Adrenal gland (tissue), 12 donors: ENCODE results near the gene TFDP3. TPM values are rescaled to one million over a fixed set of nuclear protein-coding genes. Genes with fewer than 3 reads are reported as not detected.

Source experiments
- DNase-seq, 7 donors: peaks; one replicate each; pipeline ENCODE4 v3.0.0-alpha.2; 2019 to 2020
- H3K27ac ChIP-seq, 5 donors: fragments of 200-600 bp; sonication (generic) in 4 of 5; 1 replicate in 3 of 5; 2 replicates in 2 of 5; pipeline versions ENCODE4 v1.5.1 to v1.8.0; 2016 to 2020; ENCODE audit warnings: mild to moderate bottlenecking in 1 of 5
- H3K27me3 ChIP-seq: fragments of 200-600 bp; 2 replicates; pipeline ENCODE4 v1.8.0; 2021
- H3K36me3 ChIP-seq, 2 donors: fragments of 200-600 bp; replicated peaks in 1 of 2; 1 replicate in 1 of 2; 2 replicates in 1 of 2; pipeline versions ENCODE4 v1.5.1 to v1.8.0; 2018 to 2022
- H3K4me1 ChIP-seq, 2 donors: fragments of 200-600 bp; replicated peaks in 1 of 2; 1 replicate in 1 of 2; 2 replicates in 1 of 2; pipeline versions ENCODE4 v1.5.1 to v1.8.0; 2018 to 2021
- H3K4me3 ChIP-seq, 4 donors: fragments of 200-600 bp; sonication (generic) in 3 of 4; one replicate each; pipeline ENCODE4 v1.5.1; 2016 to 2018
- H3K9me3 ChIP-seq, 3 donors: fragments of 200-600 bp; sonication (generic) in 1 of 3; replicated peaks in 1 of 3; 1 replicate in 2 of 3; 2 replicates in 1 of 3; pipeline versions ENCODE4 v1.5.1 to v1.8.0; 2016 to 2021
- CTCF ChIP-seq, 6 experiments: fragments of 450-650 bp in 4 of 6; fragments of 200-600 bp in 2 of 6; sonication (generic) in 1 of 6; IDR thresholded peaks; 1 replicate in 5 of 6; 2 replicates in 1 of 6; pipeline versions ENCODE4 v1.5.1 to v1.8.0; 2016 to 2021; ENCODE audit warnings: antibody characterized with exemption in 6 of 6, mild to moderate bottlenecking in 2 of 6, moderate library complexity in 1 of 6
- POLR2A ChIP-seq, 2 donors: fragments of 450-650 bp; IDR thresholded peaks; one replicate each; pipeline ENCODE4 v1.6.1; 2017; ENCODE audit warnings: antibody characterized with exemption in 2 of 2, mild to moderate bottlenecking in 2 of 2, moderate library complexity in 1 of 2
- WGBS, 4 donors: extraction: QIAGEN DNeasy Blood & Tissue Kit in 2 of 4; methylation state at CpG; one replicate each; pipeline versions ENCODE4 v1.1.5 to v1.1.7; 2013 to 2017; 5-methylcytosine and 5-hydroxymethylcytosine counted together
- intact Hi-C, 2 donors: fragments of 100-400 bp; cut with DNase I; formaldehyde crosslinking; loops; one replicate each; pipeline versions ENCODE4 v1.14.1 to v1.15.0; 2022 to 2023
- polyA plus RNA-seq, 3 donors: library from polyadenylated mRNA; stranded (reverse); fragments of 200-250 nt in 2 of 3; fragments of 350-450 nt in 1 of 3; fragmentation: Illumina TruSeq in 1 of 3; extraction: RNeasy Lipid Tissue Mini Kit (QIAGEN cat#74804) in 1 of 3; gene quantifications; one replicate each; pipeline ENCODE4 v1.2.3, GENCODE V29; 2013 to 2014
- total RNA-seq, 9 donors: library from RNA; depleted of rRNA in 4 of 9; stranded (reverse); fragments of >200 nt in 4 of 9; fragments of 120-200 nt in 1 of 9; fragmentation: NEBNext Ultra II Directional in 1 of 9; extraction: Animal tissue kit (Norgen Biotek cat#: 25700) in 1 of 9; gene quantifications; one replicate each; pipeline versions ENCODE4 v1.1.0 to v1.2.4, GENCODE V29; 2013 to 2023
- donor health status: healthy with polysubstance abuse.
- donor health status: Bipolar disorder and iron deficiency.
- donor health status: DM: yes; HTN: yes; CAD: no.
- donor health status: DM: no; HTN: no; CAD: no.
- donor health status: DM: no; HTN: no; CAD: no.
- donor health status: DM: yes; HTN: yes; CAD: no.

The TFDP3 gene
- total and polyA plus RNA-seq, 12 donors: not detected

- H3K36me3 ChIP-seq: no peaks in the 10 kb centered on the region
- intact Hi-C loops: no loop called here
- no peak for DNase-seq
- H3K4me1 ChIP-seq: no peaks in the 10 kb centered on the region
- H3K9me3 ChIP-seq: no peaks in the 10 kb centered on the region
- no peak for TF ChIP-seq POLR2A (IDR thresholded peaks at IDR 0.05)
- TF ChIP-seq CTCF (IDR thresholded peaks at IDR 0.05): no peak
- H3K27ac ChIP-seq: no peak overlapping the region
- H3K4me3 ChIP-seq: no peak overlapping the region
- WGBS, 4 donors: 56 to 80% (median 67%) methylated on average over 8 of the region's 8 CpGs
- H3K27me3 ChIP-seq: no peaks in the 10 kb centered on the region
Measured at GRCh38 chrX:133189195-133189594, 29.0 kb downstream of the TFDP3 start.

DNA sequence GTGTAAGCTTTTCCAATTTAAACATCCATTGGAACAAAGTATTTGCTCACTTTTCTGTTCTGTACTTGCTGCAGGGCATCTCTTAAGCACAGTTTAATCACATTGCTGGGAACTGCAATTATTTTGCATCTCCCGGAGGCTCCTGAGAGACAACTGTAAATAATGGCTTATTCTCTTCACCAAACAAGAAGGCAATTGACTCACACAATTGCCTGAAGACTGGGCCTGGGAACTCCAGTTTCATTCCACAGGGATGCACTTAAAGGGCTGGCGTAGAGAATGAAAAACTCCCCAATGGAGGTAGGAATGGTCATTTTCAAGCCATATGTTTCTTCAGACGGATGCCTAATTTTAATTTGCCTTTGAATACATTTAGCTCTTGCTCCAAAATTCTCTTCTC lies 29.5 kb downstream of the TFDP3 start:
- H3K4me1 ChIP-seq: no peaks in the 10 kb centered on the region
- no peak overlapping the region for H3K27ac ChIP-seq
- WGBS, 4 donors: 66 to 76% (median 69%) methylated on average over 3 of the region's 3 CpGs
- no peaks in the 10 kb centered on the region for H3K27me3 ChIP-seq
- DNase-seq: no peak
- TF ChIP-seq POLR2A (IDR thresholded peaks at IDR 0.05) (no peak), CTCF (IDR thresholded peaks at IDR 0.05) (no peak)
- intact Hi-C loops: no loop called here
- no peaks in the 10 kb centered on the region for H3K36me3 ChIP-seq
- no peak overlapping the region for H3K4me3 ChIP-seq
- H3K9me3 ChIP-seq: no peaks in the 10 kb centered on the region

DNA sequence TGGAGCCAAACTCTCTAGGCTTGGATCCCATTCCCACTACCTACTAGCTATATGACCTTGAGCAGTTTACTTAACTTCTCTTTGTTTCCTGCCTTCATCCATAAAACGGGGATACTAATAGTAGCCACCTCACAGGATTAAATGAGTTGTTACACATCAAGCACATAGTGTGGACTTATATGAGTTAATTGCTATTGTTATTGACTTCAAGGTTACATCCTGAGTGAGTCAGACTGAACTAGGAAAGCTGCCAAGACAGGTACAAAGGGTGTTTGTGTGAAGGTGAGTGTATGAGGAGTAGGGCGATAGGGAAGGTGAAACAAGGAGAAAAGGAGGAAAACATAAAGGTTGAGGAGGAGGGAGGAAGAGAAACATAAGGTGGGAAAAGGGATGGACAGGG lies 32.2 kb downstream of the TFDP3 start:
- intact Hi-C loops: no loop called here
- no peaks in the 10 kb centered on the region for H3K36me3 ChIP-seq
- no peak overlapping the region for H3K4me3 ChIP-seq
- H3K27ac ChIP-seq: no peak overlapping the region
- DNase-seq: no peak
- peaks cover 15% of the 10 kb centered on the region for H3K27me3 ChIP-seq
- no peaks in the 10 kb centered on the region for H3K4me1 ChIP-seq
- no peak for TF ChIP-seq POLR2A (IDR thresholded peaks at IDR 0.05)
- TF ChIP-seq CTCF (IDR thresholded peaks at IDR 0.05): no peak
- H3K9me3 ChIP-seq: no peaks in the 10 kb centered on the region
- 50 to 69% (median 62%) methylated on average over 2 of the region's 2 CpGs for WGBS, 4 donors

DNA sequence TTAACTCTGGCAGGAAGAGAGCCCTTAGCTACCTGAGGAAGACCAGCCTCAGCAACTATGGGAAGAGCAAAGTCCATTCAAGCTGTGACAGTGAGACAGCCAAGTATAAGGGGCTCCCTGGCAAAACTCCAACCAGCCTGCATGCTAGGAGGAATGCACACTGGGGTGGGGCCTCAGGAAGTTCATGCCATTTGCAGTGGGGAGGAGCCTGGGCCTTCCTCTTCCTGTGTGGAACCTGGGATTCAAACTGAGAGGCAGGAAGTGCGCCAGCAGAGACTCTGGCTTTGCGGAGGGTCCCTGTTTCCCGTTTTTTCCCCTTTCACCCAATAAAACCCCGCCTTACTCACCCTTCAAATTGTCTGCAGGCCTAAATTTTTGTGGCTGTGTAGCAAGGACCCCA lies 33.0 kb downstream of the TFDP3 start:
- Histone ChIP-seq H3K27ac (no peak overlapping the region), H3K4me3 (no peak overlapping the region), H3K27me3 (peaks cover 15% of the 10 kb centered on the region), H3K36me3 (no peaks in the 10 kb centered on the region), H3K4me1 (no peaks in the 10 kb centered on the region), H3K9me3 (no peaks in the 10 kb centered on the region)
- TF ChIP-seq CTCF (IDR thresholded peaks at IDR 0.05) (no peak), POLR2A (IDR thresholded peaks at IDR 0.05) (no peak)
- DNase-seq: no peak
- WGBS, 4 donors: 62 to 90% (median 74%) methylated on average over 3 to 4 of the region's 4 CpGs
- intact Hi-C loops: no loop called here
